Brain microvascular endothelial cell (primary cell): ENCODE measurements around the gene PDLIM1.

ENCODE experiments used
- DNase-seq: peaks from one replicate; pipeline ENCODE4 v3.0.0-alpha.2; 2020
- H3K27ac ChIP-seq: fragments of 250-450 bp; sonication (Bioruptor Pico); 2 replicates; pipeline ENCODE4 v1.5.1; 2020; ENCODE audit warnings: mild to moderate bottlenecking, moderate library complexity
- H3K27me3 ChIP-seq: fragments of 250-450 bp; sonication (Bioruptor Pico); replicated peaks from 2 replicates; pipeline ENCODE4 v1.5.1; 2020; ENCODE audit warnings: mild to moderate bottlenecking
- H3K36me3 ChIP-seq: fragments of 250-450 bp; sonication (Bioruptor Pico); replicated peaks from 2 replicates; pipeline ENCODE4 v1.5.1; 2020; ENCODE audit warnings: mild to moderate bottlenecking
- H3K4me3 ChIP-seq: 2 replicates; pipeline ENCODE4 v1.5.1; 2011; ENCODE audit warnings: low read depth, mild to moderate bottlenecking, control low read depth, low read length, moderate library complexity
- CTCF ChIP-seq: IDR thresholded peaks from 2 replicates; pipeline ENCODE4 v1.5.1; 2011; ENCODE audit warnings: low read depth, mild to moderate bottlenecking, moderate library complexity, low read length, control low read depth, inconsistent platforms; ENCODE audit errors: missing control alignments
- in situ Hi-C: cut with HindIII; loops from 2 replicates; pipeline ENCODE4 v1.10.0; 2017; ENCODE audit warnings: low sequenced_read_pairs, low pct_ligation_motif_present

The PDLIM1 gene

GRCh38 chr10:95305606-95306317 lies 15.0 kb upstream of the PDLIM1 start:
- in situ Hi-C loops = no loop called here
- no peak overlapping the region for H3K4me3 ChIP-seq
- no peaks in the 10 kb centered on the region for H3K36me3 ChIP-seq

GRCh38 chr10:95304976-95305375 lies 14.2 kb upstream of the PDLIM1 start:
- DNase-seq = no peak
- TF ChIP-seq CTCF = no peak
- Histone ChIP-seq H3K27ac (no peak overlapping the region), H3K36me3 (no peaks in the 10 kb centered on the region), H3K27me3 (no peaks in the 10 kb centered on the region), H3K4me3 (no peak overlapping the region)
- in situ Hi-C loops = no loop called here

More at GRCh38 chr10:95305606-95306317, 15.0 kb upstream of the PDLIM1 start:
- no peak for DNase-seq
- TF ChIP-seq CTCF = no peak
- Histone ChIP-seq H3K27me3 (no peaks in the 10 kb centered on the region), H3K27ac (no peak overlapping the region)

- H3K27me3 ChIP-seq = no peaks in the 10 kb centered on the region
- no peaks in the 10 kb centered on the region for H3K36me3 ChIP-seq
- DNase-seq = no peak
- TF ChIP-seq CTCF = no peak
- no peak overlapping the region for H3K4me3 ChIP-seq
- in situ Hi-C loops = no loop called here
- H3K27ac ChIP-seq = no peak overlapping the region
These were observed 13.7 kb upstream of the PDLIM1 start for GRCh38 chr10:95304463-95304862.

- no peak overlapping the region for H3K4me3 ChIP-seq
- no peaks in the 10 kb centered on the region for H3K36me3 ChIP-seq
- no peak for TF ChIP-seq CTCF
- no peak for DNase-seq
- no peak overlapping the region for H3K27ac ChIP-seq
- H3K27me3 ChIP-seq = no peaks in the 10 kb centered on the region
- in situ Hi-C loops = no loop called here
These were observed 13.1 kb upstream of the PDLIM1 start for GRCh38 chr10:95303950-95304349.

- Histone ChIP-seq H3K27ac (no peak overlapping the region), H3K27me3 (no peaks in the 10 kb centered on the region), H3K4me3 (no peak overlapping the region), H3K36me3 (no peaks in the 10 kb centered on the region)
- in situ Hi-C loops = no loop called here
- TF ChIP-seq CTCF = no peak
- no peak for DNase-seq
These were observed 12.7 kb upstream of the PDLIM1 start for GRCh38 chr10:95303535-95303934.

- no peak overlapping the region for H3K4me3 ChIP-seq
- H3K27me3 ChIP-seq = no peaks in the 10 kb centered on the region
- in situ Hi-C loops = no loop called here
- H3K36me3 ChIP-seq = no peaks in the 10 kb centered on the region
- H3K27ac ChIP-seq = no peak overlapping the region
- DNase-seq = no peak
- TF ChIP-seq CTCF = no peak
These were observed 9.3 kb upstream of the PDLIM1 start for GRCh38 chr10:95300022-95300539.
